Stimulated activated CD8-positive, alpha-beta memory T cell treated with anti-CD3 and anti-CD28 coated beads, Interleukin-4, amount 100 ng/mL, for 48 hours (primary cell): ENCODE measurements around the gene VOPP1.
"Not testable (repeated sequence)": the region's sequence is repeated elsewhere in the genome, so short reads cannot be mapped to it uniquely, and the experiment has no call there.

Experiments
- DNase-seq: peaks from one replicate; pipeline ENCODE4 v3.0.0-alpha.2; 2020

The VOPP1 gene

DNA sequence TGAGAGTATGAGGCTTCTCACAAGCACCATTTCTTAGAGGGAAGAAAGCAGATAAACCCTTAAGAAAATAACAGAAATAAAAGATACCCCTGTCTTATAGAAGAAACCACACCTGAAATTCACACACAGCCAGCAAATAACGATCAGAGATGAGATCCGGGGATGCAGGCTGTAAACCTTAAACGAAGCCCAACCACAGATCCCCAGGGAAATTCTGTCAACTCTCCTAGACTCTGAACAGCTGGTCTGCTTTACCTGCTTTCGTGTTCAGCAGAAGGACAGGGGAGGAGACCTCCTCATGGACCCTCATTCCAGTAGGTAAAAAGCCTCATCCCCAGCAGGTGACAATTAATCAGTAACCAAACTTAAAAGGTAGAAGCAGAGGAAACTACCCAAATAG lies 45.0 kb downstream of the VOPP1 start:
- DNase-seq, result no peak

DNA sequence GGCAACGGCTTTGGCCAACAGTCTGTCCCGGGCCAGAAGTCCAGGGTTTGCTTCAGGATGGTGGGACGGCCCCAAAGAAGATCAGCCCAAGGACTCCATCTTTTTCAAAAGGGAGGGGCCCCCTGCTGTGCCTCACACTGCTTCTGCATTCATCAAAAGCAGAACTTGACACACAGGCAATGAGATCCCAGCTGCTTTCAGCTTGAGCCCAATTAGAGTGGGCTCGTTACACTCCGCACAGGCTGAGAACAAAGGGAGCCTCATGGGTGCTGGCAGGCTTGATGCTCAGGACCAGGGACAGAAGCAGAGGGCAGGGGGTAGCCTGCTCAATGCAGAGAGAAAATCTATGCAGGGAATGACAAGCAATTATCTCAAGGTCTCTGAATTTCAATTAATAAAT lies 45.5 kb downstream of the VOPP1 start:
- DNase-seq, result no peak

DNA sequence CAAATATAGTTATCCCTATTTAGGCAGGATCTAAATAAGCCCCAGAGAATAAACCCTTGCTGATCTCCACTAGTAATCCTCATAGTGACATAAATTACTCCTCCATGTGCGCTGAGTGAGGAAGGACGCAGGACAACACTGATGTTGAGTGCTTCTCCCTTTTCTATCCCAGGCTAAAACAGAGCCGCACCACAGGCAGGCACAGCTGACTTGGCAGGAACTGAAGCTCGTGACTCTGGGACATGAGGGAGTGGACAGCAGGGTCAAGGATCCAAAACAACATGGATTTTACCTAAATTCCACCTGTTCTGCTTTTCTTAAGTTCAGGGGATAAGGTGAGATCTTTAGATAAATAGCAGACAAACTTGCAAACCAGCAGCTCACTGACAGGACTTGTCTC lies 46.0 kb downstream of the VOPP1 start:
- DNase-seq, result no peak

DNA sequence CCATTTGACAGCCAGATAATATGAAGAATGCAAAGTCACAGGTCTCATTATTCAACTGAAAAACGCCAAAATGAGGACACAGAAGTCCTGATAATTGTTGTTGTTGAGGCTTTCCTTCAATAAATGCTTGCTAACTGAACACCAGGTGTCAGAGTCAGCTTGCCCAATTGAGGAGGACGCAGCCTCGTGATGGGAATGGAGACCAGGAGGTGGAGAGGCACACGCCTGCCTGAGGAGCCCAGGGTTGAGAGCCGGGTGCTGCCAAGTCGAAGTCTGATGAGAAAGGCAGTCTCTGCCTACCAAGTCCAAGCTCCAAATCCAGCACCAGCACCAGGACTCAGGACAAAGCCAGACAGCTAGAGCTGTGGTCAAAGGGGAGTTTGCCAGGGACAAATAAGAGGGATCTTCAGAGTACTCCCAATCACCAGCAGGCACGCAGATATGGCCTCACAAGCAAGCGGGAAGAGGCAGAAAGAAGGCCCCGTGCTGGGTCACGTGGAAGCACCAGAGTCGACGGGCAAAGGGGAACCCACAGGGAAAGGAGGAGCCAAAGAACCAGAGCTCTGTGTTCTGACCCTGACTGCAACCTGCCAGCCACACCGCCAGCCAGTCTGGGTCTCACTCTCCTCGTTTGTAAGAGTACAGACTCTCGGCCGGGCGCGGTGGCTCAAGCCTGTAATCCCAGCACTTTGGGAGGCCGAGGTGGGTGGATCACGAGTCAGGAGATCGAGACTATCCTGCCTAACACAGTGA lies 47.6 kb downstream of the VOPP1 start:
- no peak for DNase-seq

- DNase-seq, result no peak
These were observed 48.9 kb downstream of the VOPP1 start for GRCh38 chr7:55523366-55523765.

DNA sequence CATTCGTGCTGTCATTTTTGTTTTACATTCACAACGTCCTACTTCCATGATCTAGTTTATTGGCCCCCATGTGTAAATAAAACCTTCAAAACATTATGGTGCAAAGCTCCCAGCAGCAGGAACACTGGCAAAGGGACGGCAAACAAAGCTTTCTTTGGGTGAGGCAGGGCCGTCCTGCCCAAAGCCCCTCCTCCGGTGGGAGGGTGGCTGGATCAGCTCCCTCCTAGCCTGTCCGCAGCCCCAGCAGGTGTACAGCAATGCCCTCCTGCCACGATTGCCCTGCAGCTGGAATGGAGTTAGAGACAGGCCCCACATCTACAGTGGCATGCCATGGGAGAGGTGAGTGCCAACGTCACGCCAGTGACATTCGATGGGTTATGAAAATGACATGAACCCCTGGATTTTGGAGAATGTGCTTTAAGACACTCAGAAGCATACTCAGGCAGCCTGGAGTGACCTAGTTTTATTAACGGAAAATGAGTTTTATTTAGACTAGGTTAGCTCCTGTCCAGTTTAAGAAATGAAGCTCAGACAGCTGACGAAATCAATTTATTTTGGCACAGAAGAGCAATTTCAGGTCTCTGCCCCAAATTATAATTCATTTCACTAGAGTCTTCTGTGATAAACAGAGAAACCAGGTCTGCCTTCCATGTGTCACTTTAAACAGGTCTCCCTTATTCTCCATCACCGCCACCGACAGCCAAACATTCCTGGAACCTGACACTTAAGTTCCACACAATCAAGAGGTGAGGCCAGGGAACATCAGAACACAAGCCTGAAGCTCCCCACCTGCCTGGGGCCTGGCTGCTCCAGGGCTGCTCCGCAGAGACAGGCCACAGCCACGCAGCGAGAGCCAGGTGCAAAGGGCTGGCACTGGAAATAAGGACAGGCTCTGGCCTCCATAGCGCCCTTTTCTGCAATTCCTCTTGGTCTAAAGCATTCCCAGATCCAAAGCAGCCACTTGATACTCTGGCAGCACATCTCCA lies 50.1 kb downstream of the VOPP1 start:
- no peak for DNase-seq

- no peak for DNase-seq
These were observed 50.8 kb downstream of the VOPP1 start for GRCh38 chr7:55521512-55521911.

- no peak for DNase-seq
These were observed 51.7 kb downstream of the VOPP1 start for GRCh38 chr7:55520426-55521140.

- no peak for DNase-seq
These were observed 53.5 kb downstream of the VOPP1 start for GRCh38 chr7:55518836-55519235.

GRCh38 chr7:55517936-55518689 lies 54.2 kb downstream of the VOPP1 start:
- DNase-seq, result no peak

DNA sequence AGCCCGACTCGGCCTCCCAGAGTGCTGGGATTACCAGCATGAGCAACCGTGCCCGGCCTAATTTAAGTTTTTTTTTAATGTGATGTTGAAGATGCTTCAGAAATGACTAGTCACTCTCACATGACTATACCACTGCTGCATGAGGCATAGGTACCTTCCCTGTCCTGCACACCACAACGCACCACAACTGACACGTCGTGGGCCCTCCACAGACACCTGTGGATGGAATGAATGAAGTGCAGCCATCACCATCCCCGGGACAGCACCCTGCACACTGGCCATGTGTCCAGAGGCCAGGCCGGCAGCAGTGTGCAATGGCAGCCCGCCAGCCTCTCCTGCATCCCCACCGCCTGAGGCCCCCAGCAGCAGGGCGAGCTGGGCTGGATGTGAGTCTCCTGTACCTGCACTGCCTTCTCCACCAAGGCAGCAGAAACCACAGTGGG lies 55.1 kb downstream of the VOPP1 start:
- DNase-seq, result peak; percentile 73

GRCh38 chr7:55516409-55516808 lies 55.9 kb downstream of the VOPP1 start:
- no peak for DNase-seq

GRCh38 chr7:55515569-55516279 lies 56.6 kb downstream of the VOPP1 start:
- DNase-seq, result no peak

- no peak for DNase-seq
These were observed 57.6 kb downstream of the VOPP1 start for GRCh38 chr7:55514546-55515265.

DNA sequence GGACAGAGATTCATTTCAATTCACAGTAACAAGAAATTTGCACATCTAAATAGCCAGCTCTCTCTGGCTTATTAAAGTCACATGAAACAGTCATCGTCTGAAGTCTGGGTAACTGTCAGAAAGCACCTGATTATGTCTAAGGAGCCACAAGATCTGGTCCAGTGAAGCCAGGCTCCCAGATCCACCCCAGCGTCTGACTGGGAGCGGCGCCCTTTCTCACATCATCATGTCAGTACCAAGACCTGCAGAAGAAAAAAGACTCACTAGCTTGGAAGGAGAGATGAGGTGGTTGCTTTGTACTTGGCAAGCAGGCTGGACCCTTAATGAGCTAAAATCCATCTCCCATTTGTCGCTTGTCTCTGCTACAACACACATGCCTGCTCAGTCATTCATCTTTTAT lies 58.4 kb downstream of the VOPP1 start:
- DNase-seq, result no peak

DNA sequence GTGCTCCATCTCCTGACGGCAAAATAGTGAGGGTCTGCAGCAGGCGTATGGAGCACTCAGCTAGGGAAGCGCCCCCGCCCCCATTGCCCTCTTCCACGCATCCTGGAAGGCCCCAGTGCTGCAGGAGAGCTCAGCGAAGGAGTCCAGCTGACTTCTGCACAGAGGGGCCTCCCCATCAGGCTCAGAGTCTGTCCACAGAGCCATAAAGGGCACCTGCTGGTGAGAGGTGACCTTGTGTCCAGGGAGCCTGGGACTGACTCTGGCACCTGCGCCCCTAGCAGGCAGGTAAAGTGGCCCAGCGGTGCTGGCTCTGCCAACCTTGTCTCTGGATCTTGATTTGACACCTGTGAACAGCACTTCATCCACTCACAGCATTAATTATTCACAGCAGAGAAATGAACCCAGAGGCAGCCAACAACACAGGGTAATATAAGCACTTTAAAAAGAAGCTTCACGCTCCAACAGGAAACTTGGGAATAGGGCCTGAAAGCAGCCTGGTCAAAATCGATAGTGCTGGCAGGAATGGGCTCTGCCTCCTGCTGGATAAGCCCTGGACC lies 59.6 kb downstream of the VOPP1 start:
- DNase-seq, result no peak

DNA sequence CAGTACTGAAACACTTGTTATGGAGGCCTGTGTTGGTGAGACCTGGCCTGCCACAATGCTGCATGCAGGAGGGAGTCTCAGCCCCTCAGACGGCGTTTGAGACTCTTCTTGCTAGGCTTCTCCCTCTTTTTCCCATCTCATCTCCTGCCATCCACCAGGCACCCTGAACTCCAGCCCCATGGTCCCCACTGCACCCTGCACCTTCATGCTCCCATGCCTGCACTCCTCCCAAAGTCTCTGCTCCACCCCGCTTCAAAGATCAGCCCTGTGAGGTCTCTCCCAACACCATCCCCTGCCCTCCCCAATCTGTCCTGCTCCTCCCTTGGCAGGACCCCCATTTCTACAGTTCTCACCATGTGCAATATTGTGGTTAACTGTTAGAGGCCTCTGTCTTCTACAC lies 61.7 kb downstream of the VOPP1 start:
- no peak for DNase-seq

DNA sequence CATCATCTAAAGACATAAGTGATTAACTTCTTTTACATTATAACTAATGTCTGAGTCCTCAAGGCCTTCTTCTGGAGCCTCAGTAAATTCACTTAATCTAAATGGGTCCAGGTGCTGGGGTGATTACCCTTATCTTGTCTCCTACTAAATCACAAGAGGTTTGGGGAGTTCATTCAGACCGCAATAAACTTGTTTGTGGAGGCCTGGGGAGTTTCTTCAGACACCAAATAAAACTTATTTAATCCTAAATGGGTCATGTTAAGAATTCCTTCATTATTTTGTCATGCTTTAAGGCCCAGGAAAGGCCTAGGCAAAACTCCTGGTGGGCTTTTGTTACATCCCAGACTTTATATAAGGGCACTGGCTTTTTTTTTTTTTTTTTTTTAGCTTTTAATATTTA lies 62.1 kb downstream of the VOPP1 start:
- DNase-seq, result not testable (repeated sequence)

DNA sequence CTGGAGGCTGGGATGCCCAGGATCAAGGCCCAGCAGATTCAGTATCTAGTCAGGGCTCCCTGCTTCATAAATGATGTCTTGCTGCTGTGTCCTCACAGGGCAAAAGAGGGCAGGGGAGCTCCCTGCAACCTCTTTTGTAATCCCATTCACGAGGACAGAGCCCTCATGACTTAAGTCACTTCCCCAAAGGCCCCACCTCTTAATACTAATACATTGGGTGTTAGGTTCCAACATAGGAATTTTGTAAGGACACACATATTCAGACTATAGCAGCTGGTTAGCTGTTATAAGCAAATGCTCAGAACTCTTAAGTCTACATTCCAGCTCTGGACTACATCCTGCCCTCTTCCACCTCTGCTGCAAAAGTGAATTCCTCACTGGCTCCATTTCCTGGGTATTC lies 63.0 kb downstream of the VOPP1 start:
- DNase-seq, result no peak

DNA sequence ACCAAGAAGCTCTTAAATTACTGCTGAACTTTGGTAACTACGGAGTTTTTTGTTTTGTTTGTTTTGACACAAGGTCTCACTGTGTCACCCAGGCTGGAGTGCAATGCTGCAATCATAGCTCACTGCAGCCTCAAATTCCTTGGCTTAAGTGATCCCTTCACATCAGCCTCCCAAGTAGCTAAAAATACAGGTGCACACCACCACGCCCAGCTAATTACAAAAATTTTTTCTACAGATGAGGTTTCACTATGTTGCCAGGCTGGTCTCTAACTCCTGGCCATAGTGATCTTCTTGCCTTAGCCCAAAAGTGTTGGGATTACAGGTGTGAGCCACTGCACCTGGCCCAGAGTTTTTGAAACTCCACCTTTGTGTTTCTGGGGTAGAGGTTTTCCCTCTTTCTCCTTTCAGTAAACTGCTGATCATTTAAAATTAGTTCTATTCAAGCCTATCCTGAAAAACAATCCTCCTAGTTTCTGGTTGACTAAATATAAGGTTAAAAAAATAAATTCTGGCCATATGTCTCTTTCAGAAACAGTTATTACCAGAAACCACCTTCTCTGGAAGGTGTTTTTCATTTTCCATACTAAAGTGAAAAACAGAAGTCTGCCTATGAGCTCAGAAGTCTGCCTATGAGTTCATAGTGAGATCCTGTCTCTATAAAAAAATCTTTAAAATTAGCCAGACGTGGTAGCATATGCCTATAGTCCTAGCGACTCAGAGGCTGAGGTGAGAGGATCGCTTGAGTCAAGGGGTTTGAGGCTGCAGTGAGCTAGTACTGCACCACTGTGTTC lies 63.9 kb downstream of the VOPP1 start:
- peak; percentile 45 for DNase-seq
